WTC11 (cell line): ENCODE data around the gene CCDC126. TPM values are rescaled to one million over a fixed set of nuclear protein-coding genes. Genes with fewer than 3 reads are reported as not detected.

Experiments used
- ATAC-seq: fragments of 200-7000 bp; cut with Tn5 transposase; 2 replicates; pipeline ENCODE4 v1.10.0; 2021; ENCODE audit warnings: mild to moderate bottlenecking, moderate library complexity
- CTCF ChIA-PET: fragments of 300-600 bp; sonication (Branson Sonifier 250); formaldehyde crosslinking; loops from one replicate; lab custom pipeline; 2021; ENCODE audit warnings: antibody characterized with exemption; lab: Charles Lee
- POLR2A ChIA-PET: fragments of 350-600 bp; sonication (Branson Sonifier 250); formaldehyde crosslinking; loops from one replicate; lab custom pipeline; 2021; ENCODE audit warnings: antibody characterized with exemption; lab: Charles Lee
- DNase-seq: peaks from one replicate; pipeline ENCODE4 v3.0.0; 2021; ENCODE audit warnings: low spot score
- H3K27ac Mint-ChIP-seq: 2 replicates; pipeline ENCODE4 v1.8.0; 2021; ENCODE audit warnings: mixed read lengths
- H3K27me3 Mint-ChIP-seq: 2 replicates; pipeline ENCODE4 v1.8.0; 2021; ENCODE audit warnings: low read depth, mild to moderate bottlenecking, moderate library complexity, mixed read lengths
- H3K36me3 Mint-ChIP-seq: 2 replicates; pipeline ENCODE4 v1.8.0; 2021; ENCODE audit warnings: mixed read lengths
- H3K4me1 Mint-ChIP-seq: 2 replicates; pipeline ENCODE4 v1.8.0; 2022; ENCODE audit warnings: mixed read lengths
- H3K4me3 Mint-ChIP-seq: 2 replicates; pipeline ENCODE4 v1.8.0; 2021; ENCODE audit warnings: mild to moderate bottlenecking, moderate library complexity, mixed read lengths
- H3K9me3 Mint-ChIP-seq: 2 replicates; pipeline ENCODE4 v1.8.0; 2021; ENCODE audit warnings: mixed read lengths
- CBFB ChIP-seq: sonication (generic); formaldehyde crosslinking; IDR thresholded peaks from 2 replicates; pipeline ENCODE4 v1.8.1; 2022; ENCODE audit warnings: mild to moderate bottlenecking, low read depth, missing genetic modification reagents
- EMX1 ChIP-seq: fragments of 250-450 bp; sonication (Bioruptor Pico); IDR thresholded peaks from 2 replicates; pipeline ENCODE4 v1.8.0; 2021; ENCODE audit warnings: mild to moderate bottlenecking
- HMGA2 ChIP-seq: fragments of 250-450 bp; sonication (Bioruptor Pico); IDR thresholded peaks from 2 replicates; pipeline ENCODE4 v1.4.0; 2021; ENCODE audit warnings: mild to moderate bottlenecking, moderate library complexity
- IRF2 ChIP-seq: sonication (generic); formaldehyde crosslinking; IDR thresholded peaks from 2 replicates; pipeline ENCODE4 v1.8.0; 2022; ENCODE audit warnings: low read depth, missing genetic modification reagents, borderline replicate concordance
- NR1H2 ChIP-seq: sonication (generic); formaldehyde crosslinking; IDR thresholded peaks from 2 replicates; pipeline ENCODE4 v1.9.0; 2021; ENCODE audit warnings: mild to moderate bottlenecking, moderate library complexity, missing genetic modification reagents
- NR3C1 ChIP-seq: sonication (generic); formaldehyde crosslinking; conservative IDR thresholded peaks from 2 replicates; pipeline ENCODE4 v1.8.1; 2023; ENCODE audit warnings: low read depth, mild to moderate bottlenecking, missing genetic modification reagents
- SOX15 ChIP-seq: fragments of 250-450 bp; sonication (Bioruptor Pico); IDR thresholded peaks from 2 replicates; pipeline ENCODE4 v1.9.0; 2021; ENCODE audit warnings: mild to moderate bottlenecking
- TCF7 ChIP-seq: sonication (generic); formaldehyde crosslinking; IDR thresholded peaks from 2 replicates; pipeline ENCODE4 v1.8.0; 2022; ENCODE audit warnings: mild to moderate bottlenecking, low read depth, missing genetic modification reagents, moderate library complexity
- ZNF138 ChIP-seq: sonication (generic); formaldehyde crosslinking; conservative IDR thresholded peaks from 2 replicates; pipeline ENCODE4 v1.8.1; 2022; ENCODE audit warnings: mild to moderate bottlenecking, moderate library complexity, missing genetic modification reagents
- total RNA-seq: library from RNA; stranded (reverse); gene quantifications from 3 replicates; pipeline ENCODE4 v1.2.3, GENCODE V29; 2021
- TF ChIP-seq, protein P1 (sequence below): sonication (generic); formaldehyde crosslinking; IDR thresholded peaks from 2 replicates; pipeline ENCODE4 v1.8.1; 2022; ENCODE audit warnings: mild to moderate bottlenecking, moderate library complexity, missing genetic modification reagents
- TF ChIP-seq, protein P2 (sequence below): sonication (generic); formaldehyde crosslinking; conservative IDR thresholded peaks from 2 replicates; pipeline ENCODE4 v1.8.1; 2023; ENCODE audit warnings: mild to moderate bottlenecking, low read depth, missing genetic modification reagents, moderate library complexity
- TF ChIP-seq, protein P3 (sequence below): sonication (generic); formaldehyde crosslinking; conservative IDR thresholded peaks from 2 replicates; pipeline ENCODE4 v1.8.1; 2022; ENCODE audit warnings: mild to moderate bottlenecking, missing genetic modification reagents
- TF ChIP-seq, protein P4 (sequence below): sonication (generic); formaldehyde crosslinking; IDR thresholded peaks from 2 replicates; pipeline ENCODE4 v1.8.1; 2023; ENCODE audit warnings: mild to moderate bottlenecking, missing genetic modification reagents, moderate library complexity
- TF ChIP-seq, protein P5 (sequence below): fragments of 250-450 bp; sonication (Bioruptor Pico); IDR thresholded peaks from 2 replicates; pipeline ENCODE4 v1.9.0; 2021; ENCODE audit warnings: mild to moderate bottlenecking
- TF ChIP-seq, protein P6 (sequence below): fragments of 250-450 bp; sonication (Bioruptor Pico); IDR thresholded peaks from 2 replicates; pipeline ENCODE4 v1.9.0; 2021; ENCODE audit warnings: mild to moderate bottlenecking, borderline replicate concordance

The CCDC126 gene
- total RNA-seq, 1 experiment from 2014 or later, result 5.1 TPM

DNA sequence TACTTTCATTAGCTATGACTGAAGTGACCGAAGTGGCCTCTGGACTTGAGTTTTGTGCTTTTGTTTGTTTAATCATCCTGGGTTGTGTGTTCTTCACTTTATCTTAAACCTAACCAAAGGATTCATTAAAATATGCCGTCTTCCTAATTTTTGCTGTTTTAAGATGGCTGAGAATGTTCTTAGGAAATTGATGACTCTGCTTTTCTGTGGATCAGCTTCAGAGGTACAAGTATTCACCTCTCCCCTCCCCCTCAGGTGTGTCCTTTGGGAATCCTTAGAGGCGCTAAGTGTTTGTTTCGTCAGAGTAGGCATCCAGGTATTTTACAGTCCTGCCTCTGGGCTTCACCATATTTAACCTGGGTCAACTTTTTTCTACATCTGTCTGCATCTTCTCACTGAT is 1.1 kb downstream of the CCDC126 start (continued):
- TF ChIP-seq, protein P1, sequence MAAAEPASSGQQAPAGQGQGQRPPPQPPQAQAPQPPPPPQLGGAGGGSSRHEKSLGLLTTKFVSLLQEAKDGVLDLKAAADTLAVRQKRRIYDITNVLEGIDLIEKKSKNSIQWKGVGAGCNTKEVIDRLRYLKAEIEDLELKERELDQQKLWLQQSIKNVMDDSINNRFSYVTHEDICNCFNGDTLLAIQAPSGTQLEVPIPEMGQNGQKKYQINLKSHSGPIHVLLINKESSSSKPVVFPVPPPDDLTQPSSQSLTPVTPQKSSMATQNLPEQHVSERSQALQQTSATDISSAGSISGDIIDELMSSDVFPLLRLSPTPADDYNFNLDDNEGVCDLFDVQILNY (CRISPR knock-in tag), result no peak

DNA sequence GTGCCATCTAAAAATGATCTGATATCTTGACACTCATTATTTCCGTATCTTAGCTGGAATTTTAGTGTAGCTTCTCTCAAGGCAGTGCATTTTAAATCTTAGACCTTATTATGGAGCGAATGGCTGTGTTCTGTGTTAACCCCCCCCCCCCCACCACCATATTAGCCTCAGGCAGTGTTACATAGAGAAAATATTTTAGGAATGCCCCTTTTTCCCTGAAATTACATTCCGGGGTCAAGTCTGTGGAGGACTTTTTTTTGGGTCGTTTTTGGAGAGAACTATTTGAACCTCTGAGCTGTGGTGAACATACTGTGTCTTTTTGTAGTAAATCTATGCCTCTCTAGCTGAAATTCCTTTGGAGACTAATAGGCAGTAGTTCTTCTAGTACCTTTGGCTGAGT is 3.1 kb downstream of the CCDC126 start:
- ChIA-PET POLR2A (interaction anchor here (0.7 kb wide), 1 partner anchor 12 kb away, joined by 5 read pairs; no protein-coding TSS in a partner anchor), CTCF (interaction anchor here (1.0 to 2.2 kb wide), 4 partner anchors 29 to 110 kb away, joined by 3 to 5 read pairs (median 3); partner anchors contain the start of gene STK31)
- Mint-ChIP-seq H3K27ac (no peak overlapping the region), H3K9me3 (peaks cover 4% of the 10 kb centered on the region), H3K36me3 (peaks cover 3% of the 10 kb centered on the region), H3K4me1 (peaks cover 24% of the 10 kb centered on the region), H3K27me3 (peaks cover 19% of the 10 kb centered on the region), H3K4me3 (no peak overlapping the region)
- TF ChIP-seq ZNF138 (CRISPR knock-in tag), result no peak
- TF ChIP-seq, protein P2, sequence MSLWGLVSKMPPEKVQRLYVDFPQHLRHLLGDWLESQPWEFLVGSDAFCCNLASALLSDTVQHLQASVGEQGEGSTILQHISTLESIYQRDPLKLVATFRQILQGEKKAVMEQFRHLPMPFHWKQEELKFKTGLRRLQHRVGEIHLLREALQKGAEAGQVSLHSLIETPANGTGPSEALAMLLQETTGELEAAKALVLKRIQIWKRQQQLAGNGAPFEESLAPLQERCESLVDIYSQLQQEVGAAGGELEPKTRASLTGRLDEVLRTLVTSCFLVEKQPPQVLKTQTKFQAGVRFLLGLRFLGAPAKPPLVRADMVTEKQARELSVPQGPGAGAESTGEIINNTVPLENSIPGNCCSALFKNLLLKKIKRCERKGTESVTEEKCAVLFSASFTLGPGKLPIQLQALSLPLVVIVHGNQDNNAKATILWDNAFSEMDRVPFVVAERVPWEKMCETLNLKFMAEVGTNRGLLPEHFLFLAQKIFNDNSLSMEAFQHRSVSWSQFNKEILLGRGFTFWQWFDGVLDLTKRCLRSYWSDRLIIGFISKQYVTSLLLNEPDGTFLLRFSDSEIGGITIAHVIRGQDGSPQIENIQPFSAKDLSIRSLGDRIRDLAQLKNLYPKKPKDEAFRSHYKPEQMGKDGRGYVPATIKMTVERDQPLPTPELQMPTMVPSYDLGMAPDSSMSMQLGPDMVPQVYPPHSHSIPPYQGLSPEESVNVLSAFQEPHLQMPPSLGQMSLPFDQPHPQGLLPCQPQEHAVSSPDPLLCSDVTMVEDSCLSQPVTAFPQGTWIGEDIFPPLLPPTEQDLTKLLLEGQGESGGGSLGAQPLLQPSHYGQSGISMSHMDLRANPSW (CRISPR knock-in tag), result no peak
- no peak for TF ChIP-seq TCF7
- TF ChIP-seq, protein P3, sequence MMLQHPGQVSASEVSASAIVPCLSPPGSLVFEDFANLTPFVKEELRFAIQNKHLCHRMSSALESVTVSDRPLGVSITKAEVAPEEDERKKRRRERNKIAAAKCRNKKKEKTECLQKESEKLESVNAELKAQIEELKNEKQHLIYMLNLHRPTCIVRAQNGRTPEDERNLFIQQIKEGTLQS, result no peak
- TF ChIP-seq IRF2 (CRISPR knock-in tag), result no peak
- no peak for TF ChIP-seq NR1H2
- no peak for TF ChIP-seq SOX15 (CRISPR knock-in tag)
- TF ChIP-seq, protein P1 (CRISPR knock-in tag), result no peak
- TF ChIP-seq HMGA2 (CRISPR knock-in tag), result no peak
- no peak for TF ChIP-seq CBFB (CRISPR knock-in tag)
- TF ChIP-seq, protein P4, sequence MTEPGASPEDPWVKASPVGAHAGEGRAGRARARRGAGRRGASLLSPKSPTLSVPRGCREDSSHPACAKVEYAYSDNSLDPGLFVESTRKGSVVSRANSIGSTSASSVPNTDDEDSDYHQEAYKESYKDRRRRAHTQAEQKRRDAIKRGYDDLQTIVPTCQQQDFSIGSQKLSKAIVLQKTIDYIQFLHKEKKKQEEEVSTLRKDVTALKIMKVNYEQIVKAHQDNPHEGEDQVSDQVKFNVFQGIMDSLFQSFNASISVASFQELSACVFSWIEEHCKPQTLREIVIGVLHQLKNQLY (CRISPR knock-in tag), result no peak
- TF ChIP-seq, protein P5, sequence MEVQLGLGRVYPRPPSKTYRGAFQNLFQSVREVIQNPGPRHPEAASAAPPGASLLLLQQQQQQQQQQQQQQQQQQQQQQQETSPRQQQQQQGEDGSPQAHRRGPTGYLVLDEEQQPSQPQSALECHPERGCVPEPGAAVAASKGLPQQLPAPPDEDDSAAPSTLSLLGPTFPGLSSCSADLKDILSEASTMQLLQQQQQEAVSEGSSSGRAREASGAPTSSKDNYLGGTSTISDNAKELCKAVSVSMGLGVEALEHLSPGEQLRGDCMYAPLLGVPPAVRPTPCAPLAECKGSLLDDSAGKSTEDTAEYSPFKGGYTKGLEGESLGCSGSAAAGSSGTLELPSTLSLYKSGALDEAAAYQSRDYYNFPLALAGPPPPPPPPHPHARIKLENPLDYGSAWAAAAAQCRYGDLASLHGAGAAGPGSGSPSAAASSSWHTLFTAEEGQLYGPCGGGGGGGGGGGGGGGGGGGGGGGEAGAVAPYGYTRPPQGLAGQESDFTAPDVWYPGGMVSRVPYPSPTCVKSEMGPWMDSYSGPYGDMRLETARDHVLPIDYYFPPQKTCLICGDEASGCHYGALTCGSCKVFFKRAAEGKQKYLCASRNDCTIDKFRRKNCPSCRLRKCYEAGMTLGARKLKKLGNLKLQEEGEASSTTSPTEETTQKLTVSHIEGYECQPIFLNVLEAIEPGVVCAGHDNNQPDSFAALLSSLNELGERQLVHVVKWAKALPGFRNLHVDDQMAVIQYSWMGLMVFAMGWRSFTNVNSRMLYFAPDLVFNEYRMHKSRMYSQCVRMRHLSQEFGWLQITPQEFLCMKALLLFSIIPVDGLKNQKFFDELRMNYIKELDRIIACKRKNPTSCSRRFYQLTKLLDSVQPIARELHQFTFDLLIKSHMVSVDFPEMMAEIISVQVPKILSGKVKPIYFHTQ (CRISPR knock-in tag), result no peak
- TF ChIP-seq, protein P6, sequence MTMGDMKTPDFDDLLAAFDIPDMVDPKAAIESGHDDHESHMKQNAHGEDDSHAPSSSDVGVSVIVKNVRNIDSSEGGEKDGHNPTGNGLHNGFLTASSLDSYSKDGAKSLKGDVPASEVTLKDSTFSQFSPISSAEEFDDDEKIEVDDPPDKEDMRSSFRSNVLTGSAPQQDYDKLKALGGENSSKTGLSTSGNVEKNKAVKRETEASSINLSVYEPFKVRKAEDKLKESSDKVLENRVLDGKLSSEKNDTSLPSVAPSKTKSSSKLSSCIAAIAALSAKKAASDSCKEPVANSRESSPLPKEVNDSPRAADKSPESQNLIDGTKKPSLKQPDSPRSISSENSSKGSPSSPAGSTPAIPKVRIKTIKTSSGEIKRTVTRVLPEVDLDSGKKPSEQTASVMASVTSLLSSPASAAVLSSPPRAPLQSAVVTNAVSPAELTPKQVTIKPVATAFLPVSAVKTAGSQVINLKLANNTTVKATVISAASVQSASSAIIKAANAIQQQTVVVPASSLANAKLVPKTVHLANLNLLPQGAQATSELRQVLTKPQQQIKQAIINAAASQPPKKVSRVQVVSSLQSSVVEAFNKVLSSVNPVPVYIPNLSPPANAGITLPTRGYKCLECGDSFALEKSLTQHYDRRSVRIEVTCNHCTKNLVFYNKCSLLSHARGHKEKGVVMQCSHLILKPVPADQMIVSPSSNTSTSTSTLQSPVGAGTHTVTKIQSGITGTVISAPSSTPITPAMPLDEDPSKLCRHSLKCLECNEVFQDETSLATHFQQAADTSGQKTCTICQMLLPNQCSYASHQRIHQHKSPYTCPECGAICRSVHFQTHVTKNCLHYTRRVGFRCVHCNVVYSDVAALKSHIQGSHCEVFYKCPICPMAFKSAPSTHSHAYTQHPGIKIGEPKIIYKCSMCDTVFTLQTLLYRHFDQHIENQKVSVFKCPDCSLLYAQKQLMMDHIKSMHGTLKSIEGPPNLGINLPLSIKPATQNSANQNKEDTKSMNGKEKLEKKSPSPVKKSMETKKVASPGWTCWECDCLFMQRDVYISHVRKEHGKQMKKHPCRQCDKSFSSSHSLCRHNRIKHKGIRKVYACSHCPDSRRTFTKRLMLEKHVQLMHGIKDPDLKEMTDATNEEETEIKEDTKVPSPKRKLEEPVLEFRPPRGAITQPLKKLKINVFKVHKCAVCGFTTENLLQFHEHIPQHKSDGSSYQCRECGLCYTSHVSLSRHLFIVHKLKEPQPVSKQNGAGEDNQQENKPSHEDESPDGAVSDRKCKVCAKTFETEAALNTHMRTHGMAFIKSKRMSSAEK (CRISPR knock-in tag), result no peak
- TF ChIP-seq EMX1 (CRISPR knock-in tag), result no peak
- TF ChIP-seq NR3C1 (CRISPR knock-in tag), result no peak
- ATAC-seq (no peak), DNase-seq (no peak)
